Measurements from ENCODE around the gene ATG4C. TPM values are rescaled to one million over a fixed set of nuclear protein-coding genes. Genes with fewer than 3 reads are reported as not detected.
"Not testable (repeated sequence)": the region's sequence is repeated elsewhere in the genome, so short reads cannot be mapped to it uniquely, and the experiment has no call there.

The ATG4C gene
- polyA plus RNA-seq, 3 donors from 2014 or later: 8.0 to 13.7 (median 12.0) TPM

GRCh38 chr1:62790716-62791115, 6.8 kb downstream of the ATG4C start:
- H3K9me3 Mint-ChIP-seq: no peaks in the 10 kb centered on the region
- H3K4me3 Mint-ChIP-seq: no peak overlapping the region
- peaks cover 0 to 9% (median 0%) of the 10 kb centered on the region in 3 donors for H3K36me3 Mint-ChIP-seq
- peaks cover 0 to 3% (median 2%) of the 10 kb centered on the region in 3 donors for H3K27me3 Mint-ChIP-seq (ENCODE audit: low read depth in 3 of 3)
- H3K27ac Mint-ChIP-seq: no peak overlapping the region
- DNase-seq: no peak
- H3K4me1 Mint-ChIP-seq: peaks cover 6 to 17% of the 10 kb centered on the region in 2 donors

DNA sequence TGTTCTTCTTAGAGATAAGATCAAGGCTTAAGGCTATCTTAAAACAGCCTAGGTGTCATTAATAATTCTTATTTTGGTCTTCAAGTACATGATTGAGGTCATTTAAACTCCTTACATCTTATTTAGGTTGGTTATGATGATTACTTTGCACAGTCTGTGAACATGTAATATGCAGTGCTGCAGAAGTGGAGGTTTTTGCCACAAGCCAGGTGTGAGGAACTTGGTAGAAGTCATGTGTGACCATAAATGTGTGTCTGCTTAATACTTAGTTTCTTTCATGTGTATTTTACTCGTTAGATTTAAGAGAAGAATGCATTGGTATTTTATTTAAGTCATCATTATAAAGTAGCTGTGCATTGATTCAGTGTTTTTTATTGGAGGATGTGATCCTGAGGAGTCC, 10.1 kb downstream of the ATG4C start:
- Mint-ChIP-seq H3K4me3 (no peak overlapping the region), H3K4me1 (peaks cover 6 to 19% of the 10 kb centered on the region in 2 donors), H3K36me3 (peaks cover 0 to 9% (median 0%) of the 10 kb centered on the region in 3 donors), H3K9me3 (no peaks in the 10 kb centered on the region), H3K27ac (no peak overlapping the region), H3K27me3 (ENCODE audit: low read depth in 3 of 3) (peaks cover 0 to 2% (median 0%) of the 10 kb centered on the region in 3 donors)
- no peak for DNase-seq

GRCh38 chr1:62796221-62796620, 12.3 kb downstream of the ATG4C start:
- Mint-ChIP-seq H3K27ac (no peak overlapping the region), H3K36me3 (peaks cover 0 to 5% (median 3%) of the 10 kb centered on the region in 3 donors), H3K9me3 (no peaks in the 10 kb centered on the region), H3K4me1 (peaks cover 13 to 33% of the 10 kb centered on the region in 2 donors), H3K4me3 (no peak overlapping the region), H3K27me3 (ENCODE audit: low read depth in 3 of 3) (peaks cover 0 to 2% (median 0%) of the 10 kb centered on the region in 3 donors)
- DNase-seq: no peak

- Mint-ChIP-seq H3K9me3 (no peaks in the 10 kb centered on the region), H3K27me3 (ENCODE audit: low read depth in 3 of 3) (no peaks in the 10 kb centered on the region), H3K36me3 (peaks cover 0 to 8% (median 4%) of the 10 kb centered on the region in 3 donors), H3K4me1 (peaks cover 10 to 21% of the 10 kb centered on the region in 2 donors), H3K4me3 (no peak overlapping the region), H3K27ac (no peak overlapping the region)
- DNase-seq: no peak
These were observed 15.8 kb downstream of the ATG4C start for GRCh38 chr1:62799688-62800087.

DNA sequence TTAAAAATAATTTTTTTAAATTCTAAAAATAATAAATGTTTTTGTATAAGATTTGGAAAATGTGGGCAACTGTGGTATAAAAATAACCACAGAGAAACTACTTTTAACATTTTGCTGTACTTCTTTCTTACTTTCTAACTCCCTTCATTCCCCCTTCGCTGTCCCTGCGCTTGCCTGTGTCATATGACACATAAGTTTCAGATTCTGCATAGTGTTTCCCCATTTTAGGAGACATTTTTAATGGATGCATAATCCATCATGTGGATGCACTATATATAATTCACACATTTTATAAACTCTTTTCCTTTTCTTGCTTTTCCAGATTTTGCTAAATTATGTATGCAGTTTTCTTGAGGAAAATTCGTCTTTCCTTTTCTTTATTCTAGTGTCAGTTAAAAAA, 16.3 kb downstream of the ATG4C start:
- no peak overlapping the region for H3K4me3 Mint-ChIP-seq
- H3K4me1 Mint-ChIP-seq: peaks cover 10 to 20% of the 10 kb centered on the region in 2 donors
- H3K27ac Mint-ChIP-seq: peak overlapping the region in 1 of 6 donors; percentile 51
- DNase-seq: no peak
- H3K27me3 Mint-ChIP-seq (ENCODE audit: low read depth in 3 of 3): no peaks in the 10 kb centered on the region
- no peaks in the 10 kb centered on the region for H3K9me3 Mint-ChIP-seq
- H3K36me3 Mint-ChIP-seq: peaks cover 0 to 8% (median 4%) of the 10 kb centered on the region in 3 donors

GRCh38 chr1:62800825-62801306, 16.9 kb downstream of the ATG4C start:
- peak overlapping the region in 1 of 6 donors; percentile 80 for H3K27ac Mint-ChIP-seq
- no peaks in the 10 kb centered on the region for H3K9me3 Mint-ChIP-seq
- H3K4me1 Mint-ChIP-seq: peaks cover 10 to 14% of the 10 kb centered on the region in 2 donors
- no peak overlapping the region for H3K4me3 Mint-ChIP-seq
- DNase-seq: no peak
- peaks cover 3 to 11% (median 7%) of the 10 kb centered on the region in 3 donors for H3K36me3 Mint-ChIP-seq
- no peaks in the 10 kb centered on the region for H3K27me3 Mint-ChIP-seq (ENCODE audit: low read depth in 3 of 3)

DNA sequence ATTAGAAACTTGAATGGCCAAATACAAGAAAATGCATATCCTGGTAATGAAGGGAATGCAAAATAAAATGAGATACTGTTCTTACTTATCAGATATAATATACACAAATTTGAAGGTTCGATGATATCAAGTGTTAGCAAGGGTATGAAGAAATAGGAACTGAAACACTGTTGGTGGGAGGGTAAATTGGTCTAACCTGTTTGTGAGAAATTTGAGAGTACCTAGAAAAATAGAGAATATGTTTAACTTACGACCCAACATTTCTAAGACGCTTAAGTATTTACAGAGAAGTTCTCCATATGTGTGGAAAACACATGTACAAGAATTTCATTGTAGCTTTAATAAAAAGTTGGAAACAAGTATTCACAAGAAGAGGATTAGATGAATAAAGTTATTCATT, 25.9 kb downstream of the ATG4C start:
- H3K27me3 Mint-ChIP-seq (ENCODE audit: low read depth in 3 of 3): no peaks in the 10 kb centered on the region
- no peaks in the 10 kb centered on the region for H3K9me3 Mint-ChIP-seq
- H3K4me3 Mint-ChIP-seq: no peak overlapping the region
- H3K4me1 Mint-ChIP-seq: no peaks in the 10 kb centered on the region
- peaks cover 36 to 64% (median 51%) of the 10 kb centered on the region in 3 donors for H3K36me3 Mint-ChIP-seq
- DNase-seq: no peak
- no peak overlapping the region for H3K27ac Mint-ChIP-seq

DNA sequence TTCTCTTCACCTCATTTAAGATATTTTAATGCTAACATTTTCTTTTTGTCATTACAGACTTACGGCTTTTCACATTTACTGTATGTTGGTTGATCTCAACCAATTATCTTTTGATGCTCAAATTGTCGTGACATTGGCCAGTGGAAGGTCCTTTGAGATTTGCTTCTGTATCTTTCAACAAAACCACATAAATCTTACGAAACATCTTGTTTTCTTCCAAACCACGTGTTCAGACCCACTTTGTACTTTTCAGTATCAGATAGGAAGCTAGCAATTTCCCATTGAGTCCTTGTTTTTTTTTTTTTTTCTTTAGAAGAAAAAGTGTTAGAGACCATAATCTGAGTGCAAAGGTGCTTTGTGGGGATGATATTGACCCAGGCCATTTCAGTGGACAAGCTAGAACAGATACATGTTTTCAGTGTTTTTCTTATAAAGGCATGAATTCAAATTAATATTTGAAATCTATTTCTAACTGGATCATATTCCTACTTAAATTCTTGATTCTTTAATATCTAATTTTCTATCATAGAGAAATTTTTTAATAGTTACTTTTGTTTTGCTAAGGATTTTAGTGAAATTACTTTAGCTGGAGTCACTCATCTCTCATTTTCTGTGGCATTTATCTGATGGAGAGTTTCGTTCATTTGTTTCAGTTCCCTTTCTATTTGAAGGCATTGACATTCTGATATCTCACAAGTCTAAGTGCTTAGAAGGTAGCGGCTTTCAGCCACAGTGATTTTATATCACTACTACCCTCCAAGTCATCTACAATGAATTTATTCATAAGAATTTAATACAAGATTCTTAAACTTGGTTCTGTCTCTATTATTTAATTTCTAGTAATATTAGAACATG, 26.7 kb downstream of the ATG4C start:
- Mint-ChIP-seq H3K4me3 (no peak overlapping the region), H3K27ac (no peak overlapping the region), H3K4me1 (no peaks in the 10 kb centered on the region)

GRCh38 chr1:62823556-62823955, 39.6 kb downstream of the ATG4C start:
- Mint-ChIP-seq H3K36me3 (peaks cover 11 to 29% (median 20%) of the 10 kb centered on the region in 3 donors), H3K27ac (no peak overlapping the region), H3K4me3 (no peak overlapping the region), H3K4me1 (no peaks in the 10 kb centered on the region), H3K9me3 (no peaks in the 10 kb centered on the region), H3K27me3 (ENCODE audit: low read depth in 3 of 3) (peaks cover 0 to 3% (median 0%) of the 10 kb centered on the region in 3 donors)
- no peak for DNase-seq

More for the DNA sequence above, 26.7 kb downstream of the ATG4C start:
- Mint-ChIP-seq H3K27me3 (ENCODE audit: low read depth in 3 of 3) (no peaks in the 10 kb centered on the region), H3K36me3 (peaks cover 35 to 63% (median 54%) of the 10 kb centered on the region in 3 donors), H3K9me3 (no peaks in the 10 kb centered on the region)
- no peak for DNase-seq

- no peaks in the 10 kb centered on the region for H3K9me3 Mint-ChIP-seq
- no peak overlapping the region for H3K4me3 Mint-ChIP-seq
- H3K27me3 Mint-ChIP-seq (ENCODE audit: low read depth in 3 of 3): peaks cover 0 to 3% (median 0%) of the 10 kb centered on the region in 3 donors
- peaks cover 16 to 21% (median 21%) of the 10 kb centered on the region in 3 donors for H3K36me3 Mint-ChIP-seq
- H3K4me1 Mint-ChIP-seq: no peaks in the 10 kb centered on the region
- DNase-seq: no peak
- no peak overlapping the region for H3K27ac Mint-ChIP-seq
These were observed 43.0 kb downstream of the ATG4C start for GRCh38 chr1:62826901-62827300.

- DNase-seq; H3K9me3 Mint-ChIP-seq; H3K27ac Mint-ChIP-seq; H3K4me1 Mint-ChIP-seq; H3K27me3 Mint-ChIP-seq (ENCODE audit: low read depth in 3 of 3); H3K4me3 Mint-ChIP-seq: not testable (repeated sequence)
- H3K36me3 Mint-ChIP-seq: peaks cover 16 to 21% (median 21%) of the 10 kb centered on the region in 3 donors
These were observed 43.9 kb downstream of the ATG4C start for GRCh38 chr1:62827786-62828185.

DNA sequence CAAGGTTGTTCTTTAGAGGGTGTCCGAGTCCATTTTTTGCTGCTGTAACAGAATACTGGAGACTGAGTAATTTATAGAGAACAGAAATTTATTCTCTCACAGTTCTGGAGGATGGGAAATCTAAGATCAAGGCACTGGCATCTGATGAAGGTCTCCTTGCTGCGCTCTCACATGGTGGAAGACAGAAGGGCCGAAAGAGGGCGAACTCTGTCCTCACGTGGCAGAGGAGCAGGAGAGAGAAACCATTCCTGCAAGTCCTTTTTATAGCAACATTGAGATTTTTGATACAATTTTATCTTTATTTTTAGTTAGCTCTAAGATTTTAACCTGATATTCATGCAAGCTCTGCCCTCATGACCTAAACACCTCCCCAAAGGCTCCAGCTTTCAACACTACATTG, 48.3 kb downstream of the ATG4C start:
- Mint-ChIP-seq H3K4me1 (no peaks in the 10 kb centered on the region), H3K4me3 (no peak overlapping the region), H3K9me3 (no peaks in the 10 kb centered on the region), H3K27me3 (ENCODE audit: low read depth in 3 of 3) (peaks cover 0 to 2% (median under 1%) of the 10 kb centered on the region in 3 donors), H3K27ac (no peak overlapping the region), H3K36me3 (peaks cover 7 to 18% (median 10%) of the 10 kb centered on the region in 3 donors)
- no peak for DNase-seq

- Mint-ChIP-seq H3K4me3 (no peak overlapping the region), H3K4me1 (no peaks in the 10 kb centered on the region), H3K36me3 (peaks cover 0 to 12% (median 10%) of the 10 kb centered on the region in 3 donors), H3K27me3 (ENCODE audit: low read depth in 3 of 3) (peaks cover 0 to 2% (median 0%) of the 10 kb centered on the region in 3 donors), H3K9me3 (no peaks in the 10 kb centered on the region), H3K27ac (peak overlapping the region in 1 of 6 donors; percentile 25)
- DNase-seq: no peak
These were observed 49.6 kb downstream of the ATG4C start for GRCh38 chr1:62833529-62833928.

DNA sequence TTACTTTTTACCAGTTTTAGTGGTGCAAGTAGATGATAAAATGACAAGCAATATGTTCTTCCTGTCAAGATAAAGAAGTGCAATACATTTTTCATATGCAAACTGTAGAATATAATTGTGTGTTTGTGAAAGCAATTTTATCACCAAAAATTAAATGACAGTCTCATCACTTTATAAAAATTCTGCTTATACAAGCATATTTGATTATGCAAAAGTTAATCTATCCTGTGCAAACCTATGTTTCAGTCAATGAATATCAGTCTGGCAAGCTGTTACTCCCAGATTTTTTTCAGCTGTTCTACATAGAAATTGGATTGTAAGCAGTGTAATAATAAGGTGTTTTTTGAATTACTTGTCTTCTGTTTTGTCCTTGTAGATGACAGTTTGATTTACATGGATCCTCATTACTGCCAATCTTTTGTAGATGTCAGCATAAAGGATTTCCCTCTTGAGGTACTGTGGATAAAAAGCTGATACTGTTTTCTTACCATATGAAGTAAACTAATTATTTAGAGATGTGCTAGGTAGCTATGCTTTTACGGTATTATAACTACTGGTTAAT, 50.5 kb downstream of the ATG4C start:
- Mint-ChIP-seq H3K27me3 (ENCODE audit: low read depth in 3 of 3) (peaks cover 0 to 2% (median 0%) of the 10 kb centered on the region in 3 donors), H3K4me3 (no peak overlapping the region), H3K9me3 (no peaks in the 10 kb centered on the region), H3K4me1 (no peaks in the 10 kb centered on the region), H3K36me3 (peaks cover 0 to 11% (median 7%) of the 10 kb centered on the region in 3 donors), H3K27ac (no peak overlapping the region)
- DNase-seq: no peak

All from immature natural killer cell (primary cell).